Caki2 (cell line): ENCODE data around the gene SYNGR3. TPM values are rescaled to one million over a fixed set of nuclear protein-coding genes. Genes with fewer than 3 reads are reported as not detected.

Experiments
- DNase-seq: peaks from one replicate; pipeline ENCODE4 v3.0.0-alpha.2; 2015; ENCODE audit warnings: low read depth
- in situ Hi-C: cut with HindIII; loops from 2 replicates; pipeline ENCODE4 v1.10.0; 2016; ENCODE audit warnings: low sequenced_read_pairs, low pct_unique_long_range_greater_than_20kb, mixed read lengths
- total RNA-seq: library from RNA; depleted of rRNA; stranded (reverse); fragments of >200 nt; shearing (Covaris generic); gene quantifications from 2 replicates; pipeline ENCODE4 v1.2.3, GENCODE V29; 2014; ENCODE audit warnings: low replicate concordance; rRNA removed

SYNGR3 gene
- total RNA-seq, 1 experiment from 2014 or later = 44.9 TPM

DNA sequence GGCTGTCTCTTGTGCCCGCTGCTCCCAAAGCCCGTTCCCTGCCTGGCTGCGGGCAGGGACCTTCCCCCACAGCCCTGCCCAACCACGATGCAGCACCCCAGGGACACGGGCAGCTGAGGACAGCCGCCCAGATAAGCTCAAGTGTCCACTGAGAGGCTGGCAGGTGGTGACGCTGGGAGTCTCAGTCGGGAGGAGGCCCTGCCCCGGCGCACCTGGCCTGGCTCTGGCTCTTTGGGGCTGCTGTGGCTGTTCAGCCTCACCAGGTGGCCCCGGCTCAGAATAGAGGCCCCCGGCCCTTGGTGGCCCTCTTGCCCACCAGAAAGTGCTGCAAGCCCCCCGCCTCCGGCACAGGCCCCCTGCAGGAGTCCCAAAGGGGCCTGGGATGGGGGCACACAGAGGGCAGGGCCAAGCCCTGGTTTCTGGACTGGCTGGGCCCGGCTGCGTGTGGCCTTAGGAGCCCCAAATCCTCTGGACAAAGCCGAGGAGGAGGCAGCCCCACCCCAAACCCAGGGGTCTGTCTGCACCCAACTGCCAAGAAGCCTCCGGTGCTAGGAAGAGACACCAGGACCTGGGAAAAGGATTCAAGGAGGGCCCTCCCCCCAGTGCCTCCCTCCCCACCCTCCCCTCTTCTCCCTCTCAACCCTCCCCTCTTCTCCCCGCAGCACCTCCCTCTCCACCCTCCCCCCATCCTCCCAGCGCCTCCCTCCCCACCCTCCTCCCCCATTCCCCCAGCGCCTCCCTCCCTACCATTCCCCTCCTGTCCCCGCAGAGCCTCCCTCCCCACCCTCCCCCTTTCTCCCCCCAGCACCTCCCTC, 52.6 kb downstream of the SYNGR3 start:
- DNase-seq = no peak
- in situ Hi-C loops = loop anchor here (25.0 kb wide), 1 partner anchor 470 kb away; the partner anchor contains the start of genes AMDHD2 and ATP6V0C

DNA sequence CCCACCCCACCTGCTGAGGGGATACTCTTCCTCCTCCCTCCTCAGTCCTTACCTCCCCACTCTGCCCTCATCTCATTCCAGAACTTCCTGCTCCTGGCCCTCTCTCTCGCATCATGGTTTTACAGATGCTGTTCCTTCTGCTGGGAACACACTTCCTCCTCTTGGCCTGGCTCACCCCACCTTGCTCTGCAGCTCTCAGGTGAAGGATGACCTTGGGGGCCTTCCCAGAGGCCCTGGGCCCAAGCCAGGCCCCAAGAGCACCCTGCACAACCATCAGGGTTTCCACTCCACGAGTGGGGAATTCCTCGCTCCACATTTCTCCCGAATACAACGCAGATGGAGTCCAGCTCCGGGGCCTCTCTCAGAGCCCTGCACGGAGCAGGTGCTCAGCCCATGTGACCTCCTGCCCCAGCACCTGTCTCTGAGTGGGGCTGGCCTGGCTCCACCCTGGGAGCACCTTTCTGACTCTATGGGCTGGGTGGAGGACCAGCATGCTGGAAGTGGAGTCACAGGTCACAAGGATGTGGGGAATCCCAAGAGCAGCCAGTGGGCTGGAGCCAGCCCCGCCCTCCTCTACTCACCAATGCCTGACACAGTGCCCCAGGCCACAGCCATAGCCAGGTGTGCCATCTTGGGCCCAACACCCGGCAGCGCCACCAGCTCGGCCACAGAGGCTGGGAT, 53.4 kb downstream of the SYNGR3 start:
- DNase-seq = peak; percentile 86
- in situ Hi-C loops = loop anchor here (25.0 kb wide), 1 partner anchor 469 kb away; the partner anchor contains the start of genes AMDHD2 and ATP6V0C

Other genes starting within 250 kb of the SYNGR3 start
- gene NME3, start 218.4 kb upstream of the SYNGR3 start, total RNA-seq = 218 and 272 TPM in 2 replicates
- 3.5 and 8.9 TPM in 2 replicates for gene EME2, start 217.2 kb upstream of the SYNGR3 start, total RNA-seq
- gene MRPS34, start 216.8 kb upstream of the SYNGR3 start, total RNA-seq = 434 and 458 TPM in 2 replicates
- 87.3 and 107 TPM in 2 replicates for gene SPSB3, start 207.4 kb upstream of the SYNGR3 start, total RNA-seq
- 233 and 346 TPM in 2 replicates for gene NUBP2, start 207.0 kb upstream of the SYNGR3 start, total RNA-seq
- not detected in 2 replicates for gene IGFALS, start 196.3 kb upstream of the SYNGR3 start, total RNA-seq
- gene HAGH, start 163.1 kb upstream of the SYNGR3 start, total RNA-seq = 205 and 219 TPM in 2 replicates
- gene FAHD1, start 162.8 kb upstream of the SYNGR3 start, total RNA-seq = 120 and 169 TPM in 2 replicates
- gene MEIOB, start 117.8 kb upstream of the SYNGR3 start, total RNA-seq = 41.4 and 49.6 TPM in 2 replicates
- not detected in 2 replicates for gene HS3ST6, start 71.6 kb upstream of the SYNGR3 start, total RNA-seq
- 275 and 288 TPM in 2 replicates for gene MSRB1, start 46.8 kb upstream of the SYNGR3 start, total RNA-seq
- not detected in 2 replicates for gene RPL3L, start 35.3 kb upstream of the SYNGR3 start, total RNA-seq
- gene NDUFB10, start 30.4 kb upstream of the SYNGR3 start, total RNA-seq = 527 and 683 TPM in 2 replicates
- gene RPS2, start 25.1 kb upstream of the SYNGR3 start, total RNA-seq = 7,960 and 10,766 TPM in 2 replicates
- not detected in 2 replicates for gene RNF151, start 23.1 kb upstream of the SYNGR3 start, total RNA-seq
- gene TBL3, start 17.9 kb upstream of the SYNGR3 start, total RNA-seq = 128 and 160 TPM in 2 replicates
- gene NOXO1, start 8.5 kb upstream of the SYNGR3 start, total RNA-seq = 0.24 TPM in 1 of 2 replicates, not detected in the other
- 55.9 and 56.8 TPM in 2 replicates for gene GFER, start 5.8 kb upstream of the SYNGR3 start, total RNA-seq
- gene ZNF598, start 19.9 kb downstream of the SYNGR3 start, total RNA-seq = 45.0 and 89.3 TPM in 2 replicates
- gene NPW, start 29.8 kb downstream of the SYNGR3 start, total RNA-seq = not detected in 2 replicates
- 30.3 and 32.4 TPM in 2 replicates for gene NHERF2, start 36.9 kb downstream of the SYNGR3 start, total RNA-seq
- gene NTHL1, start 57.9 kb downstream of the SYNGR3 start, total RNA-seq = 129 and 148 TPM in 2 replicates
- gene TSC2, start 58.0 kb downstream of the SYNGR3 start, total RNA-seq = 22.3 and 31.5 TPM in 2 replicates
- gene PKD1, start 145.9 kb downstream of the SYNGR3 start, total RNA-seq = 37.4 and 84.9 TPM in 2 replicates
- 8.9 and 9.5 TPM in 2 replicates for gene RAB26, start 158.7 kb downstream of the SYNGR3 start, total RNA-seq
- 94.4 and 101 TPM in 2 replicates for gene TRAF7, start 165.8 kb downstream of the SYNGR3 start, total RNA-seq
- 0.03 TPM in 1 of 2 replicates, not detected in the other for gene CASKIN1, start 206.6 kb downstream of the SYNGR3 start, total RNA-seq
- gene MLST8, start 215.5 kb downstream of the SYNGR3 start, total RNA-seq = 81.6 and 90.5 TPM in 2 replicates
- 0.12 and 1.1 TPM in 2 replicates for gene BRICD5, start 220.9 kb downstream of the SYNGR3 start, total RNA-seq
- gene PGP, start 224.9 kb downstream of the SYNGR3 start, total RNA-seq = 59.6 and 78.5 TPM in 2 replicates
- gene E4F1, start 233.6 kb downstream of the SYNGR3 start, total RNA-seq = 45.6 and 67.7 TPM in 2 replicates
- gene DNASE1L2, start 246.5 kb downstream of the SYNGR3 start, total RNA-seq = 0.98 TPM in 1 of 2 replicates, not detected in the other